Activated gamma-delta T cell treated with anti-CD3 and anti-CD28 coated beads, Interleukin-2, amount 50 U/mL, for 16 hours (primary cell): ENCODE results near the gene C11orf16.
A peak's percentile ranks its signal among the peaks of the same experiment; 100 is the strongest.
"Not testable (repeated sequence)": the region's sequence is repeated elsewhere in the genome, so short reads cannot be mapped to it uniquely, and the experiment has no call there.

ENCODE experiments used
- DNase-seq: peaks from one replicate; pipeline ENCODE4 v3.0.0-alpha.2; 2020; ENCODE audit warnings: low read depth

Gene C11orf16, protein sequence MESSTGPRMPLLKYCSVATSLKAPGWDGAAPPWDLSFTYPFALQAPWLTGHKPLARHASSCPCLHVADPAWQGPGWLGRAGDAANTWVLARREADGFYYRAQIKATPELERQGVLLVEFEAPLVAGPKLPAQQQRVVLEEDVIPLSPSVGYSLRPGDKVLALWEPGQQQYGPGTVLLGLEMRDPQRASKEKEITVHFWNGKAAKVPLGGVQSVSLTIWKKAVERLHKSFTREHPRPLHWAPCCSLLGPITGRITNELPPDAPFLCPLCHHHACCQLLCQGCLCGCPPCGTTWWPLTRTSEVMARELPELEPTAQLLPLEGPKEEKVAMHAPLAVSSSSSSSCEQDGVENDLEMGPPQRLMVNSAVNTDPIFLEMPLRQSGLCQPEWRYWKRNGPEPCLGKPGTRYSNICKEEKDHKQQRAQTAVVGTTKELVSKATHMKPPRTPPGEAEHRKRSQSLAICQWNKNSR

DNA sequence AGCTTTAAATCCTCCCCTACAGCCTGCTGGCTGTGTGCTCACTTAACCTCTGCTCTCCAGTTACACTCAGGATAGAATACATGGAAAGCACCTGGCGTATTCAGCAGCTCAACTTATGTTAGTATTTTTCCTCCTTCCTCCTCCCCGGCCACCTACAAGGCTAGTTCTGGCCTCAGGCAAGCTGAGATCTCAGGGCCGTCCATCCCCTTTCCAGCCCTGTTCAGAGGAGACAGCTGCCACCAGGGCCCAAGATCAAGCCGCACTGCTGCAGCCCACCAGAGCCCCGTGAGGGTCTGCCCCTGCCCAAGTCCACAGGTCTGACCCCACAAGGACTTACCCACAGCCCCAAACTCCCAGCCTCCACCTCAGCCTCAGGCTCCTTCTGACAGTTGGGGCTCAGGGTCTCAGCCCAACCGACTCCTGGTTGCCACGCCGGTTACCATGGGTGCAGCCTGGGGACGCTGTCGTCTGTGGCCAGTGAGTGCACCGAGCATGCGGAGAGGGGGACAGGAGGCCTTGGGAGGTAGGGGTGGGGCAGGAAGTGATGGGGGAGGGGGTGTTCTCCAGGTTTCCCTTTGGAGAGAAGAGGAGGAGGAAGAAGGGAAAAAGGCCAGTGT, at the start of gene C11orf16:
Gene C11orf16, minus strand, starts transcription at position 384 of the 617 bp plus-strand sequence. CDS start 639 bp downstream, outside the sequence.
- no peak for DNase-seq

DNA sequence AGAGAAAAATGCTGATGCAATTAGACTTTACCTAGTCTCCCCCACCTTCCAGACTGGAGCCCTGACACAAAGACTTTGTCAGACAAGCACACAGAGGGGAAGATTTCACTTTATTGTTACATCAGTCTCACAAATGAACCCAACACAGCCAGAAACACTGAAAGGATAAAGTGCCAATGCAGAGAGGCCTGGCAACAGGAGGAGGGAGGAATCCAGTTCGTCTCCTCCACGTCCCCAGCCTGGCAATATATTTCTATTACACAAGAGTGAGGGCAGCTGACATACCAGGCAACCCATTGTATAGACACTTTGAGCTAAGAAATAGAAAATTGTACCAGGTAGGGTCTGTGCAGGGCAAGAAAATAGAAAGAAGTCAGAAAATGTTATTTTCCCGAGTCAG, 47.7 kb upstream of the C11orf16 start:
- DNase-seq, result no peak

GRCh38 chr11:8979365-8979764, 46.6 kb upstream of the C11orf16 start:
- DNase-seq, result not testable (repeated sequence)

DNA sequence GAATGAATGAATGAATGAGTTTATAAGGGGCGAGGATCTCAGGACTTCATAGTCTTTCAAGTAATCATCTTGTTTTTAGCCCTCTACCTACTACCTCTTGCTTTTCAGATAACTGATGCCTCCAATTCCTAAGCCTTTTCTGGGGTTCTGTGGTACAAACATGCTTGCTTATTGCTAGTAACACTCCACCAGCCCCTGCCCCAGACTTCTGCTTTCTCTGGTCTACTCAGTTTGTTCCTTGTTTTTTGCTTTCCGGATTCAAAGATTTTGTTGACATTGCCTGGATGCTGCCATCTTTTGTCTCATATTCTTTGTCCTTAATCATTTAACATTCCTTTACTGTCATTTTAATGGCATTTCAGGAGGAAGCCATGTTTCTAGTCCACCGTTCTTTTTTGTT, 40.4 kb upstream of the C11orf16 start:
- DNase-seq, result no peak

DNA sequence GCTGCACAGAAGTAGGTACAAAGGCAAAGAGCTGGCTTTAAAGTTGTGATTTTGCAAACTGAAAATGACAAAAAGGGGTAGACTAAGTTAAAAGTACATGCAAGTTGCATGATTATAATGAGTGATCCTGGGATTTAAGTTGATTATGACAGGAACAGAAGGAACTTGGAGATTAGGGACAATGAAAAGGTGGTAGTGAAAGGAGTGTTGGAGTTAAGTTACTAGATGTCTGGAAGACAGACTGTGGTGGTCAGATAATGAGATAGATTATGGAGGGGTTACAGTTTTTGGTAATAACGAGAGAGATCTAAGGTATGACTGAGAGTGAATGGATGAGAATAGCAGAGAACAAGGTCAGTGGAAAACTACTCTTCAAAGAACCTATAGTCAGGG, 39.2 kb upstream of the C11orf16 start:
- no peak for DNase-seq

GRCh38 chr11:8971196-8971923, 38.6 kb upstream of the C11orf16 start:
- no peak for DNase-seq

DNA sequence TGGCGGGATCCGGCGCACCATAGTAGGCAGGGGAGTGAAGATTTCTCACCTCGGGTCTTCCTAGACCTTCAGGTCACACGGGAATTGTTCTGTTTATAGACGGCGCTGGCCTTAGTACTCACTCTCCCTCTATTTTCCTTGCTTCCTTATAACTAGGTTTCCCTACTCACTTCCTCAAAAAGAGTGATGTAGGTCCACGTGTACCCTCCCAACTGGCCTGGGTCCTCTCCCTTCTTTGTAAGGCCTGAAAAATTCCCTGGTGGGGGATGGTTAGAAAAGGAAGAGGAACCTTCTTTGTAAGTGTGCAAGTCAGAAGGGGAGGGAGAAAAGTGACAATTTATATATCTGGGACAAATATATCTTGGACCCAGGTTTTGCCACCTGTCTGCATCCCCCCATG, 34.4 kb upstream of the C11orf16 start:
- DNase-seq, result no peak

- DNase-seq, result peak; percentile 63
These were observed 31.9 kb upstream of the C11orf16 start, which contains the start of gene TMEM9B for GRCh38 chr11:8964324-8965320. Gene TMEM9B (minus strand): TSS chr11:8964442. CDS start chr11:8964313, 129 bp downstream.

DNA sequence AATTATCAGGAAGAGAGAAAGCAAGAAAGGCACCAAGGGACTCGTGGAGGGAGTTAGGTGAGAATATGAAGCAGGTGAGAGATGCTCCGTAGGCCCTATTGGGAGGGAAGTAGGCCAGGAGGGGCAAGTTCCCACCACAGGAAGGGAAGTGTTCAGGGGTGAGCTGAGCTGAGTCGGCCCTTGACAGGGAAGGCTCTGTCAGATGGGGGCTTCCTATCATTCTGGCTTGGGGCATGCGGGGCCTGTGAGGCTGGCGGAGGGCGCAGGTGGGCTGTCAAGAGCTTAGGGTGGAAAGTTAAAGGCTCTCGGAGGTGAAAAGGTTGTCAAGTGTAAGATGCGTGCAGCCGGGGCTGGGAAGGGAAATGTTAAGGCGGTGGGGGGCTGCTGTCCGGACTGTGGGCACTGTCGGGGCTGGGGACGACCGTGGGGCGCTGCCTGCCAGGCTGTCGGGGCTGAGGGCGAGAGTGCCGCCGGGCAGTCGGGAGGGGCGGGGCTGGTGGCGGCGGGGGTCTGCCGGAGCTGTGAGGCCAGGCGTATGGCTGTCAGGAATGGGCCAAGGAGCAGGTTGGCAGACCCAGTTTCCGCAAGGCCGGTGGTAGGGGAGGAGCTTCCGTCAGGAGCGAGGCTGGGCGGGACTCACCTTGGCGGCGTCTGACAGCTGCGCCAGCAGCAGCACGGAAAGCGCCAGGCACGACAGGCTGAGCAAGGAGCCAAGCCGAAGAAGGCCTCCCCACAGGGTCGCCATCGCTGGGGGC, 31.0 kb upstream of the C11orf16 start:
- peak; percentile 62 for DNase-seq

- DNase-seq, result no peak
These were observed 30.1 kb upstream of the C11orf16 start for GRCh38 chr11:8962841-8963240.

- no peak for DNase-seq
These were observed 28.7 kb upstream of the C11orf16 start for GRCh38 chr11:8961401-8961800.

GRCh38 chr11:8959546-8960166, 26.9 kb upstream of the C11orf16 start:
- DNase-seq, result no peak

DNA sequence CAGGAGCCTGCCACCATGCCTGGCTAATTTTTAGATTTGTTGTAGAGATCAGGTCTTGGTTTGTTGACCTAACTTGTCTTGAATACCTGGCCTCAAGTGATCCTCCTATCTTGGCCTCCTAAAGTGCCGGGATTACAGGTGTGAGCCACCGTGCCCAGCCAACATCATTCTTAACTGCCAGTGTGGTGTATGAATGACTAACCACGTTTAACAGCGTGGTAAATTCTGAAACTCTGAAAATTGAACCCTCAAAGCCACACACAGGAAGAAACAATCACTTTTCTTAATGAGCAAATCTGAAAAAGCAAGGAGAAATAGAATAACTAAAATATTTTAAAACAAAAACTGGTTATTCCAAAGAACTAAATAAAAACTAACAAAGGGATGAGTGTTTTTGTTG, 24.1 kb upstream of the C11orf16 start:
- no peak for DNase-seq

DNA sequence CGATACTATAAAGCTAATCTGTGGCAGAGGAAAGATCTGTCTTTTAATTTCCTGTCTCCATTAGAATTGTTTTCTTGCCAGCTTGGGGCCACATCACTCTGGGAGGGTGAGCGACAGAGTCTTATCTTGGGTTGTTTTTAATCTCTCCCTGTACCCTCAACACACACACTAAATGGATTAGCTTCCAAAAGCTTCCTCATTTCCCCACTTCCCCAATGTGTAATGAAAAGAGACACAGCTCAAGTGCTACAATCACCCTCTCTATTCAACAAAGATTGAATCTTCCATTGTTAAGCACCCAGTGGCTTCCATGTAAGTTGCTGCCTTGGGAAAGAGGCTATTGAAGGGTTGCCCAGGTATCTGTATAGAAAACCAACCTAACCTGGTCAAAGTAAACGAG, 16.1 kb upstream of the C11orf16 start:
- no peak for DNase-seq

GRCh38 chr11:8947230-8947943, 14.6 kb upstream of the C11orf16 start:
- DNase-seq, result no peak

DNA sequence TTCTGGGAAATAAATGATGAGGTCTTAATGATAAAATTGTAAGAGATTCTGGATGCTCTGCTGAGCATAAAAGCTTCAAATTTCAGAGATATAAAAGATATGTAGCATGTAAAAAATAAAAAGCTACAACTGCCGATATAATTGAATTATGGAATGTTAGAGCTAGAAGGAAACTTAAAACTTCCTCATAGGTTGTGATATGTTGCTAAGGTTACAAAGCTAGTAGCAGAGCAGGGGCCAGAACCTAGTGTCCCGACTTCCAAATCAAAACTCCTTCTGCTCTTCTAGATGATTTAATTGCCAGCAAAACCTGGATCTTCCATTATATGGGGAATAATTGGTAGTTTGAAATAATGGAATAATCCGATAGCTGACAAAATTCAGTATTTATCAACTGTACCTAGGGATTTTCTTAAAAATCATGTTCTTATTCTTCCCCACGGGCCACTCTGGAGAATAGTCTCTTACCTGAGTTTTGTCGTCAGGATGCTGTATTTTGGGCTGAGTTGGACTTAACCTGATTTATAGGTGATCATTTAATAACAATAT, 9.8 kb upstream of the C11orf16 start, which contains the start of gene ASCL3:
Gene ASCL3, minus strand, starts transcription at position 499 of the 549 bp plus-strand sequence. CDS start 4,855 bp downstream, outside the sequence.
- no peak for DNase-seq

GRCh38 chr11:8941341-8942103, 8.8 kb upstream of the C11orf16 start:
- DNase-seq, result no peak

GRCh38 chr11:8937659-8938058, 4.9 kb upstream of the C11orf16 start:
- DNase-seq, result no peak
